ENCODE data around the gene NMT1.
A peak's percentile ranks its signal among the peaks of the same experiment; 100 is the strongest.

Gene NMT1

DNA sequence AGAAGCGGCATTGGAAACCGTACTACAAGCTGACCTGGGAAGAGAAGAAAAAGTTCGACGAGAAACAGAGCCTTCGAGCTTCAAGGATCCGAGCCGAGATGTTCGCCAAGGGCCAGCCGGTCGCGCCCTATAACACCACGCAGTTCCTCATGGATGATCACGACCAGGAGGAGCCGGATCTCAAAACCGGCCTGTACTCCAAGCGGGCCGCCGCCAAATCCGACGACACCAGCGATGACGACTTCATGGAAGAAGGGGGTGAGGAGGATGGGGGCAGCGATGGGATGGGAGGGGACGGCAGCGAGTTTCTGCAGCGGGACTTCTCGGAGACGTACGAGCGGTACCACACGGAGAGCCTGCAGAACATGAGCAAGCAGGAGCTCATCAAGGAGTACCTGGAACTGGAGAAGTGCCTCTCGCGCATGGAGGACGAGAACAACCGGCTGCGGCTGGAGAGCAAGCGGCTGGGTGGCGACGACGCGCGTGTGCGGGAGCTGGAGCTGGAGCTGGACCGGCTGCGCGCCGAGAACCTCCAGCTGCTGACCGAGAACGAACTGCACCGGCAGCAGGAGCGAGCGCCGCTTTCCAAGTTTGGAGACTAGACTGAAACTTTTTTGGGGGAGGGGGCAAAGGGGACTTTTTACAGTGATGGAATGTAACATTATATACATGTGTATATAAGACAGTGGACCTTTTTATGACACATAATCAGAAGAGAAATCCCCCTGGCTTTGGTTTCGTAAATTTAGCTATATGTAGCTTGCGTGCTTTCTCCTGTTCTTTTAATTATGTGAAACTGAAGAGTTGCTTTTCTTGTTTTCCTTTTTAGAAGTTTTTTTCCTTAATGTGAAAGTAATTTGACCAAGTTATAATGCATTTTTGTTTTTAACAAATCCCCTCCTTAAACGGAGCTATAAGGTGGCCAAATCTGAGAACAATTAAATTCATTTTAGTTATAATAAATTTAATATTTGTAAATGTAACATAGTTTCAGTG, 88.8 kb downstream of the NMT1 start:
- H3K4me3 ChIP-seq (replicated peaks; ENCODE audit: low read depth, low read length) = peak overlapping the region; percentile 98
- no peaks in the 10 kb centered on the region; the same call in 1 of the 2 replicates for H3K36me3 ChIP-seq (ENCODE audit: control insufficient read depth, insufficient read depth, low read length)
- TF ChIP-seq, protein P1, sequence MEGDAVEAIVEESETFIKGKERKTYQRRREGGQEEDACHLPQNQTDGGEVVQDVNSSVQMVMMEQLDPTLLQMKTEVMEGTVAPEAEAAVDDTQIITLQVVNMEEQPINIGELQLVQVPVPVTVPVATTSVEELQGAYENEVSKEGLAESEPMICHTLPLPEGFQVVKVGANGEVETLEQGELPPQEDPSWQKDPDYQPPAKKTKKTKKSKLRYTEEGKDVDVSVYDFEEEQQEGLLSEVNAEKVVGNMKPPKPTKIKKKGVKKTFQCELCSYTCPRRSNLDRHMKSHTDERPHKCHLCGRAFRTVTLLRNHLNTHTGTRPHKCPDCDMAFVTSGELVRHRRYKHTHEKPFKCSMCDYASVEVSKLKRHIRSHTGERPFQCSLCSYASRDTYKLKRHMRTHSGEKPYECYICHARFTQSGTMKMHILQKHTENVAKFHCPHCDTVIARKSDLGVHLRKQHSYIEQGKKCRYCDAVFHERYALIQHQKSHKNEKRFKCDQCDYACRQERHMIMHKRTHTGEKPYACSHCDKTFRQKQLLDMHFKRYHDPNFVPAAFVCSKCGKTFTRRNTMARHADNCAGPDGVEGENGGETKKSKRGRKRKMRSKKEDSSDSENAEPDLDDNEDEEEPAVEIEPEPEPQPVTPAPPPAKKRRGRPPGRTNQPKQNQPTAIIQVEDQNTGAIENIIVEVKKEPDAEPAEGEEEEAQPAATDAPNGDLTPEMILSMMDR (IDR thresholded peaks at IDR 0.05; ENCODE audit: insufficient read depth, low read length, poor library complexity, severe bottlenecking) = no peak
- no peaks in the 10 kb centered on the region for H3K27me3 ChIP-seq (replicated peaks; ENCODE audit: control insufficient read depth, insufficient read depth, low read length)
- DNase-seq (ENCODE audit: extremely low read depth, insufficient read length) = peak; percentile 73

DNA sequence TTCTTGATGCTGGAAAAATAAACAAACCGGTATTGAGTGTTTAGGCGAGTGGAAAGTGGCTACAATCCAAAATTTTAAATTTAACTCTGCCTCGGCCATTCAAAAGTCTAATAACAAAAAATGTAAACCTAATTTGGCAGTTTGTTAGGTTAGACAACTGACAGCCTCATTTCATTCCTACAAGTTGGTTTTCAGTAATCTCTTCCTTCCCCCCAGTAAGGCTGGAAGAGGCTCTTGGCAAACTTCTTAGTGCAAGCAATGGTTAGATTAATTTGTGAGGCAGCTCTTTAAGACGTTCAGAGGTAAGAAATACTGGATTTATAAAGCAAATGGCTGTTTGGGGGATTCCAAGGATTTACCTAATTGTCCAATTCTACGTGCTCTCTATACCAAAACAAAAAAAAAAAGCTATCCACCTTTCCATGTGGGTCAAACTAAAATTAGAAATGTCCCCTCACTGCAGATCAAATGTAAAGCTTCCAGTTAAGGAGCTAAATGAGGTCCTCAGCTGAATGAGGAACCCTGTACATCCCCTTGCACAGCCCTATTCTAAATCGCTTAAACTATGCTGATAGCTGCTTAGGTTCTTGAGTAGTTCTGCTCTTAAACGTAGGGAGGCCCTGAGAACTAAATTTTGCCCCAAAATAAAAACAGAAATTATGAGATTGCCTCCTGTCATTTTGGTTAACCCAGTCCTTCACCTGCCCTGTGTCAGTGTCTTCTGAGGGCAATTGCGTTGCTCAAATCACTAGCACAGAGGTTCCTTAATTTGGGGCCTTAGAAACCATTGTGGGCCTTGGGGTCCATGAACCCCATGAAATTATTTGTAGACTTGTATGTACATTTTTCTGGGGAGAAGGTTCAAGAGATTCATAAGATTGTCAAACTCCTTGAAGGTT, 90.0 kb downstream of the NMT1 start:
- H3K36me3 ChIP-seq (ENCODE audit: control insufficient read depth, insufficient read depth, low read length) = no peaks in the 10 kb centered on the region; the same call in 1 of the 2 replicates
- H3K27me3 ChIP-seq (replicated peaks; ENCODE audit: control insufficient read depth, insufficient read depth, low read length) = no peaks in the 10 kb centered on the region
- TF ChIP-seq, protein P1 (IDR thresholded peaks at IDR 0.05; ENCODE audit: insufficient read depth, low read length, poor library complexity, severe bottlenecking) = no peak
- peak overlapping the region; percentile 98 for H3K4me3 ChIP-seq (replicated peaks; ENCODE audit: low read depth, low read length)
- no peak for DNase-seq (ENCODE audit: extremely low read depth, insufficient read length)

DNA sequence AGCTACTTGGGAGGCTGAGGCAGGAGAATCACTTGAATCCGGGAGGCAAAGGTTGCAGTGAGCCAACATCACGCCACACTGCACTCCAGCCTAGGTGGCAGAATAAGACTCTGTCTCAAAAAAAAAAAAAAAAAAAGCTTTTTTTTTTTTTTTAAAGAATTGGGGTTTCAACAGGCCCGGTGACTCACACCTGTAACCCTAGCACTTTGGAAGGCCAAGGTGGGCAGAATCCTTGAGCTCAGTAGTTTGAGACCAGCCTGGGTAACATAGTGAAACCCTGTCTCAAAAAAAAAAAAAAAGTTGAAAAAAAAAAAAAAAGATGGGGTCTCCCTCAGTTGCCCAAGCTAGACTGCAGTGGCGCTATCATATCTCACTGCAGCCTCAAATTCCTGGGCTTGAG, 93.9 kb downstream of the NMT1 start:
- DNase-seq (ENCODE audit: extremely low read depth, insufficient read length) = no peak
- no peak overlapping the region for H3K4me3 ChIP-seq (replicated peaks; ENCODE audit: low read depth, low read length)
- no peaks in the 10 kb centered on the region for H3K36me3 ChIP-seq (ENCODE audit: control insufficient read depth, insufficient read depth, low read length)
- TF ChIP-seq, protein P1 (IDR thresholded peaks at IDR 0.05; ENCODE audit: insufficient read depth, low read length, poor library complexity, severe bottlenecking) = no peak
- no peaks in the 10 kb centered on the region for H3K27me3 ChIP-seq (replicated peaks; ENCODE audit: control insufficient read depth, insufficient read depth, low read length)

DNA sequence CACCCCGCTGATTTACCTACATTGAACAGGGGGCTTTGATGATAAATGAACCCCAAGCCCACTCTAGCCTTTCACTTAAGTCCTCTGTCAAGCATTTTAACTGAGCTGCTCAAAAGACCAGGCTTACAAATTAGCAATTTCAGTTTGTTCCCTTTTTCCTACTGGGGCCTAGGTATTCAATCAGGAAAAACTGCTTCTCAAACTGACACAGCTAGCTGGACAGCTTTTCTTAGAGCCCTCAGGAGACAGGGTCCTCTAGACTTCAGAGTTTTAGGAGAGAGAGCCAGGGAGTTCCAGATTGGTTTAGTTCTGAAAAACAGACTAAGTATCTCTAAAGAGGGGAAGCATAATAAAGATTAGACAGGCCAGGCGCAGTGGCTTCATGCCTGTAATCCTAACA, 94.4 kb downstream of the NMT1 start:
- H3K27me3 ChIP-seq (replicated peaks; ENCODE audit: control insufficient read depth, insufficient read depth, low read length) = no peaks in the 10 kb centered on the region
- TF ChIP-seq, protein P1 (IDR thresholded peaks at IDR 0.05; ENCODE audit: insufficient read depth, low read length, poor library complexity, severe bottlenecking) = no peak
- no peaks in the 10 kb centered on the region for H3K36me3 ChIP-seq (ENCODE audit: control insufficient read depth, insufficient read depth, low read length)
- DNase-seq (ENCODE audit: extremely low read depth, insufficient read length) = no peak
- no peak overlapping the region for H3K4me3 ChIP-seq (replicated peaks; ENCODE audit: low read depth, low read length)

DNA sequence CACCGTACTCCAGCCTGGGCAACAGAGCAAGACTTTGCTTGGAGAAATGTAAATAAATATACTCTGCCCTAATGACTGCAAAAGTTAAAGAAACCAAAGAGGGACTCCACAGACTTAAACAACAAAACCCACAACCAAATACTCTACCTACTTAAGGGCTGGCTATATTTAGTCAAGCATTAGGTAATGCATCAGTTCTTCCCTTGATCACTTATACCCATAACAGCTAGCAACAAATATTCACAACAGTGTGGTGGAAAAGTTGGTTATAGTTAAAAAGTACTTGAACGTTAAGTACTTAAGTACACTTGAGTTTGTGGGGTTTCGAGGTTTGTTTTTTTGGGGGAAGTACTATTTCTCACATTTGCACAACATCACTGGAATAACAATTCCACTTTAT, 95.1 kb downstream of the NMT1 start:
- no peak overlapping the region for H3K4me3 ChIP-seq (replicated peaks; ENCODE audit: low read depth, low read length)
- DNase-seq (ENCODE audit: extremely low read depth, insufficient read length) = no peak
- TF ChIP-seq, protein P1 (IDR thresholded peaks at IDR 0.05; ENCODE audit: insufficient read depth, low read length, poor library complexity, severe bottlenecking) = no peak
- H3K36me3 ChIP-seq (ENCODE audit: control insufficient read depth, insufficient read depth, low read length) = no peaks in the 10 kb centered on the region
- H3K27me3 ChIP-seq (replicated peaks; ENCODE audit: control insufficient read depth, insufficient read depth, low read length) = no peaks in the 10 kb centered on the region
